GM12878 (cell line): ENCODE measurements around the gene KCTD16. TPM values are rescaled to one million over a fixed set of nuclear protein-coding genes. Genes with fewer than 3 reads are reported as not detected.

Source experiments
- BACH1 ChIP-seq: fragments of 450-650 bp; IDR thresholded peaks from 2 replicates; pipeline ENCODE4 v1.6.1; 2017; ENCODE audit warnings: mild to moderate bottlenecking, borderline replicate concordance
- CREB1 ChIP-seq: IDR thresholded peaks from 2 replicates; pipeline ENCODE4 v1.6.1; 2012; ENCODE audit warnings: low read depth, mild to moderate bottlenecking, inconsistent platforms
- EP300 ChIP-seq, 2 experiments: fragments of 150-350 bp in 1 of 2; IDR thresholded peaks; 2 replicates each; pipeline ENCODE4 v1.6.1; 2011 to 2012; ENCODE audit warnings: low read depth in 2 of 2, low read length in 2 of 2, borderline replicate concordance in 1 of 2, improper control_type of control experiment in 1 of 2, inconsistent platforms in 1 of 2; ENCODE audit not compliant: control insufficient read depth in 1 of 2
- FOXK2 ChIP-seq: fragments of 450-650 bp; IDR thresholded peaks from 2 replicates; pipeline ENCODE4 v1.6.1; 2017; ENCODE audit warnings: mild to moderate bottlenecking, moderate library complexity
- HDGF ChIP-seq: fragments of 450-650 bp; IDR thresholded peaks from 2 replicates; pipeline ENCODE4 v1.6.1; 2016; ENCODE audit warnings: antibody characterized with exemption
- IRF4 ChIP-seq: IDR thresholded peaks from 2 replicates; pipeline ENCODE4 v1.6.1; 2011; ENCODE audit warnings: low read depth, low read length
- KAT2A ChIP-seq: conservative IDR thresholded peaks from 2 replicates; pipeline ENCODE4 v1.6.1; 2011; ENCODE audit warnings: low read depth, low read length; ENCODE audit not compliant: control insufficient read depth
- MEF2A ChIP-seq: IDR thresholded peaks from 2 replicates; pipeline ENCODE4 v1.6.1; 2011; ENCODE audit warnings: low read depth, mild to moderate bottlenecking, low read length, moderate library complexity; ENCODE audit not compliant: insufficient read depth
- MYC ChIP-seq: IDR thresholded peaks from 2 replicates; pipeline ENCODE4 v1.6.1; 2011; ENCODE audit warnings: mild to moderate bottlenecking, low read length, moderate library complexity, inconsistent platforms; ENCODE audit not compliant: insufficient read depth, insufficient replicate concordance, insufficient read length, severe bottlenecking
- PAX5 ChIP-seq: IDR thresholded peaks from 2 replicates; pipeline ENCODE4 v1.6.1; 2011; ENCODE audit warnings: low read depth, low read length, borderline replicate concordance
- RAD21 ChIP-seq: IDR thresholded peaks from 2 replicates; pipeline ENCODE4 v1.6.1; 2011; ENCODE audit warnings: mild to moderate bottlenecking, low read depth, low read length, moderate library complexity; ENCODE audit not compliant: insufficient read depth
- RFX5 ChIP-seq: IDR thresholded peaks from 2 replicates; pipeline ENCODE4 v1.6.1; 2011; ENCODE audit warnings: low read depth, low read length, improper control_type of control experiment
- SMAD1 ChIP-seq: fragments of 450-650 bp; IDR thresholded peaks from 2 replicates; pipeline ENCODE4 v1.6.1; 2018; ENCODE audit warnings: mild to moderate bottlenecking, low read depth; ENCODE audit not compliant: partially characterized antibody
- SMC3 ChIP-seq: IDR thresholded peaks from 2 replicates; pipeline ENCODE4 v1.6.1; 2011; ENCODE audit warnings: low read length, improper control_type of control experiment, borderline replicate concordance
- YY1 ChIP-seq: IDR thresholded peaks from 2 replicates; pipeline ENCODE4 v1.6.1; 2011; ENCODE audit warnings: low read depth, mild to moderate bottlenecking, low read length
- ZNF24 ChIP-seq: fragments of 450-650 bp; IDR thresholded peaks from 2 replicates; pipeline ENCODE4 v1.6.1; 2017; ENCODE audit warnings: antibody characterized with exemption, mild to moderate bottlenecking
- ZZZ3 ChIP-seq: IDR thresholded peaks from 2 replicates; pipeline ENCODE4 v1.6.1; 2011; ENCODE audit warnings: low read depth; ENCODE audit not compliant: control insufficient read depth, insufficient read length
- polyA plus RNA-seq, 11 experiments: library from polyadenylated mRNA; depleted of rRNA in 4 of 11; unstranded in 6 of 11; stranded (reverse) in 5 of 11; fragments of >200 nt; fragmentation: Nextera tagmentation in 4 of 11; fragmentation: Illumina TruSeq in 1 of 11; extraction: Ambion mirVana in 4 of 11; extraction: Trizol in 1 of 11; gene quantifications; 1 replicate in 1 of 11; 2 replicates in 10 of 11; pipeline versions ENCODE4 v1.2.1 to v1.2.3, GENCODE V29; 2011 to 2016; ENCODE audit warnings: inconsistent platforms in 2 of 11, missing spikeins in 2 of 11, low read depth in 1 of 11
- total RNA-seq, 4 experiments: library from RNA; depleted of rRNA in 3 of 4; stranded (reverse); fragments of >200 nt in 3 of 4; fragmentation: Illumina TruSeq in 1 of 4; extraction: Trizol in 1 of 4; gene quantifications; 2 replicates each; pipeline versions ENCODE4 v1.2.1 to v1.2.3, GENCODE V29; 2013 to 2021
- TF ChIP-seq, protein P1 (sequence below): fragments of 450-650 bp; IDR thresholded peaks from 2 replicates; pipeline ENCODE4 v1.6.1; 2017; ENCODE audit warnings: low read depth, mild to moderate bottlenecking, moderate library complexity
- TF ChIP-seq, protein P2 (sequence below): fragments of 150-350 bp; IDR thresholded peaks from 2 replicates; pipeline ENCODE4 v1.6.1; 2014; ENCODE audit warnings: mild to moderate bottlenecking, low read depth, low read length
- TF ChIP-seq, protein P3 (sequence below): IDR thresholded peaks from 2 replicates; pipeline ENCODE4 v1.6.1; 2012; ENCODE audit warnings: low read depth, low read length, improper control_type of control experiment
- TF ChIP-seq, protein P4 (sequence below): IDR thresholded peaks from 2 replicates; pipeline ENCODE4 v1.6.1; 2011; ENCODE audit warnings: mild to moderate bottlenecking, low read depth, low read length, moderate library complexity; ENCODE audit not compliant: insufficient replicate concordance

The KCTD16 gene
- total and polyA plus RNA-seq, 10 of the 15 experiments (the other 5 are each of a cell fraction or from before 2014, with no cell fraction given) = 0.03 to 0.10 (median 0.06) TPM; not detected in 3

DNA sequence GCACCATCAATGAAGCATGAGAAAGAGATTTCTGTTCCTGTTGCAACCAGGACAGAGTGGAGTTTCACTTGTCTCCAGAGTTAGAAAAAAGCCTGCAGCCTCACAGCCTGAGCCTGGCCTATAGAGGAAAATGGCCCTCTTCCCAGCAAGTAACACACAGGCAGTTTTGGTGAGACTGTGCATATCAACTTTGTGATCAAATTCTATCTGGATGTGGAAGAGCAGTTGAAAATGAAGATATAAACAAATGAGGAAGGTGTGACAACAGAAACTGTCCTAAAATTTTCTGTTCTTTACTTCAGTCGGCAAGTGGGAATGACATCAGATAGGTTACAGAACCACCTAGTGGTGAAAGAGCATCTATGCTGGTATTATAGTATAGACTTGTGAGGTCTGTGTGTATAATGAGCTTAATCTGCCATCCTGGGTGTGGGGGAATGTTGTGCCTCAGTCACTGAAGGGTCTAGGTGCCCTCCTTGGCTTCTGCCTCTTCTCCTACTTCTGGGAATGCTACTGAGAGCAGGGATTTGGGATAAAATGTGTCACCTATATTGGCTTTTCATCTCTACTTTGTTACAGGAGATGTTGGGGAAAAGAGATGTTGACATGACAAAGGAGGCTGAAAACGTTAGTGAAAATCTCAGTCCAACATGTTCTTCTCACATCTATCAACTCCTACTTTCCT is 28.4 kb upstream of the KCTD16 start (continued):
- TF ChIP-seq, protein P1, sequence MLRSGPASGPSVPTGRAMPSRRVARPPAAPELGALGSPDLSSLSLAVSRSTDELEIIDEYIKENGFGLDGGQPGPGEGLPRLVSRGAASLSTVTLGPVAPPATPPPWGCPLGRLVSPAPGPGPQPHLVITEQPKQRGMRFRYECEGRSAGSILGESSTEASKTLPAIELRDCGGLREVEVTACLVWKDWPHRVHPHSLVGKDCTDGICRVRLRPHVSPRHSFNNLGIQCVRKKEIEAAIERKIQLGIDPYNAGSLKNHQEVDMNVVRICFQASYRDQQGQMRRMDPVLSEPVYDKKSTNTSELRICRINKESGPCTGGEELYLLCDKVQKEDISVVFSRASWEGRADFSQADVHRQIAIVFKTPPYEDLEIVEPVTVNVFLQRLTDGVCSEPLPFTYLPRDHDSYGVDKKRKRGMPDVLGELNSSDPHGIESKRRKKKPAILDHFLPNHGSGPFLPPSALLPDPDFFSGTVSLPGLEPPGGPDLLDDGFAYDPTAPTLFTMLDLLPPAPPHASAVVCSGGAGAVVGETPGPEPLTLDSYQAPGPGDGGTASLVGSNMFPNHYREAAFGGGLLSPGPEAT = 0 out of 2 replicates have a peak, but pooled peaks have one; percentile 26
- TF ChIP-seq RAD21 (peak; percentile 83), HDGF (no peak), BACH1 (no peak), RFX5 (no peak), IRF4 (no peak), CREB1 (0 out of 2 replicates have a peak, but pooled peaks have one; percentile 34), SMC3 (peak; percentile 69), ZZZ3 (no peak), MYC (no peak), MEF2A (no peak), EP300 (IDR thresholded peaks at IDR 0.05; ENCODE audit: borderline replicate concordance in 1 of 2, control insufficient read depth in 1 of 2, low read depth in 2 of 2, low read length in 2 of 2) (no peak), PAX5 (no peak), KAT2A (no peak), ZNF24 (peak; percentile 26; the same call in 1 of the 2 replicates), SMAD1 (no peak), YY1 (no peak), FOXK2 (no peak)
- TF ChIP-seq, protein P2, sequence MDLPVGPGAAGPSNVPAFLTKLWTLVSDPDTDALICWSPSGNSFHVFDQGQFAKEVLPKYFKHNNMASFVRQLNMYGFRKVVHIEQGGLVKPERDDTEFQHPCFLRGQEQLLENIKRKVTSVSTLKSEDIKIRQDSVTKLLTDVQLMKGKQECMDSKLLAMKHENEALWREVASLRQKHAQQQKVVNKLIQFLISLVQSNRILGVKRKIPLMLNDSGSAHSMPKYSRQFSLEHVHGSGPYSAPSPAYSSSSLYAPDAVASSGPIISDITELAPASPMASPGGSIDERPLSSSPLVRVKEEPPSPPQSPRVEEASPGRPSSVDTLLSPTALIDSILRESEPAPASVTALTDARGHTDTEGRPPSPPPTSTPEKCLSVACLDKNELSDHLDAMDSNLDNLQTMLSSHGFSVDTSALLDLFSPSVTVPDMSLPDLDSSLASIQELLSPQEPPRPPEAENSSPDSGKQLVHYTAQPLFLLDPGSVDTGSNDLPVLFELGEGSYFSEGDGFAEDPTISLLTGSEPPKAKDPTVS = no peak
- TF ChIP-seq, protein P3, sequence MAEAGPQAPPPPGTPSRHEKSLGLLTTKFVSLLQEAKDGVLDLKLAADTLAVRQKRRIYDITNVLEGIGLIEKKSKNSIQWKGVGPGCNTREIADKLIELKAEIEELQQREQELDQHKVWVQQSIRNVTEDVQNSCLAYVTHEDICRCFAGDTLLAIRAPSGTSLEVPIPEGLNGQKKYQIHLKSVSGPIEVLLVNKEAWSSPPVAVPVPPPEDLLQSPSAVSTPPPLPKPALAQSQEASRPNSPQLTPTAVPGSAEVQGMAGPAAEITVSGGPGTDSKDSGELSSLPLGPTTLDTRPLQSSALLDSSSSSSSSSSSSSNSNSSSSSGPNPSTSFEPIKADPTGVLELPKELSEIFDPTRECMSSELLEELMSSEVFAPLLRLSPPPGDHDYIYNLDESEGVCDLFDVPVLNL = no peak
- TF ChIP-seq, protein P4, sequence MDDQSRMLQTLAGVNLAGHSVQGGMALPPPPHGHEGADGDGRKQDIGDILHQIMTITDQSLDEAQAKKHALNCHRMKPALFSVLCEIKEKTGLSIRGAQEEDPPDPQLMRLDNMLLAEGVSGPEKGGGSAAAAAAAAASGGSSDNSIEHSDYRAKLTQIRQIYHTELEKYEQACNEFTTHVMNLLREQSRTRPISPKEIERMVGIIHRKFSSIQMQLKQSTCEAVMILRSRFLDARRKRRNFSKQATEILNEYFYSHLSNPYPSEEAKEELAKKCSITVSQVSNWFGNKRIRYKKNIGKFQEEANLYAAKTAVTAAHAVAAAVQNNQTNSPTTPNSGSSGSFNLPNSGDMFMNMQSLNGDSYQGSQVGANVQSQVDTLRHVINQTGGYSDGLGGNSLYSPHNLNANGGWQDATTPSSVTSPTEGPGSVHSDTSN = no peak
